HG03039 (cell line): Measurements from ENCODE around the gene KLHL22.
A peak's percentile ranks its signal among the peaks of the same experiment; 100 is the strongest.
"Not testable (repeated sequence)": the region's sequence is repeated elsewhere in the genome, so short reads cannot be mapped to it uniquely, and the experiment has no call there.

Source experiments
- ATAC-seq: cut with Tn5 transposase; IDR thresholded peaks from one replicate; pipeline ENCODE4 v1.9.1; 2021; ENCODE audit warnings: mild to moderate bottlenecking, moderate library complexity; ENCODE audit not compliant: unreplicated experiment

KLHL22 gene

DNA sequence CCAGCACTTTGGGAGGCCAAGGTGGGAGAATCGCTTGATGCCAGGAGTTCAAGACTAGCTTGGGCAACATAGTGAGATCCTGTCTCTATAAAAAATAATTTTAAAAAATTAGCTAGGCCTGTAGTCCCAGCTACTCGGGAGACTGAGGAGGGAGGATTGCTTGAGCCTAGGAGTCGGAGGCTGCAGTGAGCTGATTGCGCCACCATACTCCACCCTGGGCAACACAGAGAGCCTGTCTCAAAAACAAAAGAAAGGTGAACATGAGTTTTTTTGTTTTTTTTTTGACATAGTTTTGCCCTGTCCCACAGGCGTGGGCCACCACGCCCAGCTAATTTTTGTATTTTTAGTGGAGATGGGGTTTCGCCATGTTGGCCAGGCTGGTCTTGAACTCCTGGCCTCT, 29.5 kb upstream of the KLHL22 start:
- ATAC-seq, result no peak

DNA sequence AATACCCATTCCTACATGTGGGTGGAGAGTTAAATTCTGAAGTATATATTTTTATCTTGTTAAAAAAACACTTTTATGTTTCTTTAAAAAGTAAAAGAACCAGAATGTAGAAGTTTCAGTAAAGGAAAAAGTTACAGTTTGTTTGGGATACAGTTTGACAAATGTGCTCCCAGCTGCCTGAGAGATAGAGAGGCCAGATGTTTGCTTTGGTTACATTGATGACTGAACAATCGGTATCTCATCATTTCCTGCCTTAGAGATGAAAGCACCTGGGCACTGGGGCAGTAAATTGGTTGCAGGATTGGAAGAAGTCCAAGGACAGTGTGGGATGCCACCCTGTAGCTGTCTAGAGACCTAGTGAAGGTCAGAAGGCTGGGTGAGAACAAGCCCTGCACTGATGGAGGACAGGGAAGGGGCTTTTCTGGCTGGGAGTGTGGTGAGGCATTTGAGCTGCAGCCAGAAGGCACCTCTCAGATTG, 28.4 kb upstream of the KLHL22 start:
- ATAC-seq, result no peak

DNA sequence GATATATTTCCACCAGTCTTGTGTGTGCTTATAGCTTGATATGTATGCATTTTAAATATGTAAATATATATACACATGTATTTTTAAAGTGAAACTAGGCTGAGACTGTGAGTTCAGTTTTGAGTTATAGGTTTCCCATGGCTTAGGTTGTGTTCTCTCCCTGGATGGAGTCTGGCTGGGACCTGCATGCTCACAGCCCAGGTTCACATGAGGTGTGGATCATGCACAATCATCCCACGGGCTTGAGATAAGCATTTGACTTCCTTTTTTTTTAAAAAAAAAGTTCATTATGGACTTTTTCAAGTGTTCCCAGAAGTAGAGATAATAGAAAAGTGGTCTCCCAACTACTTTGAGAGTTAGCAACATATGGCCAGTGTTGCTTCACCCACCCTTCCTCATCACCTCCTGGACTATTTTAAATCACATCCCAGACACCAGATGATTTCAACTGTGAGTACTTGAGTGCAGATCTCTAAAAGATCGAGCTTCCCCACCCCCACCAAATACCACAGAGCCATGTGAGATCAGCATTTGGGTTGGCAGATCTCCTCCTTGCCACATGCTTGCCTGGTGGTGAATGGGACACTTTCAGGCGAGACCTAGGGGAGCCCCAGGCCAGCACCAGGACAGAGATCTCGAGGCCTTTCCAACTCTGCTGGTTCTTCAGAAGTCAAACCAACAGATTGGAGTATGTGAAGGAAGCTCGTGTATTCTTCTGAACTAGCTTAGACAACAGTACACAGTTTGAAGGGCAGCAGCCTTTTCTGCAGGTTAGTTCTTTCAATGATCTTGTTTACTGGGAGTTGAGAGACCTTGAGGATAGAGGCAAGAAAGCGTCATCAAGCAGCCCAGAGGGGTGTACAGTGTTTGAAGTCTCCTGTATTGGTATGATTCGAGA, 27.7 kb upstream of the KLHL22 start:
- no peak for ATAC-seq

DNA sequence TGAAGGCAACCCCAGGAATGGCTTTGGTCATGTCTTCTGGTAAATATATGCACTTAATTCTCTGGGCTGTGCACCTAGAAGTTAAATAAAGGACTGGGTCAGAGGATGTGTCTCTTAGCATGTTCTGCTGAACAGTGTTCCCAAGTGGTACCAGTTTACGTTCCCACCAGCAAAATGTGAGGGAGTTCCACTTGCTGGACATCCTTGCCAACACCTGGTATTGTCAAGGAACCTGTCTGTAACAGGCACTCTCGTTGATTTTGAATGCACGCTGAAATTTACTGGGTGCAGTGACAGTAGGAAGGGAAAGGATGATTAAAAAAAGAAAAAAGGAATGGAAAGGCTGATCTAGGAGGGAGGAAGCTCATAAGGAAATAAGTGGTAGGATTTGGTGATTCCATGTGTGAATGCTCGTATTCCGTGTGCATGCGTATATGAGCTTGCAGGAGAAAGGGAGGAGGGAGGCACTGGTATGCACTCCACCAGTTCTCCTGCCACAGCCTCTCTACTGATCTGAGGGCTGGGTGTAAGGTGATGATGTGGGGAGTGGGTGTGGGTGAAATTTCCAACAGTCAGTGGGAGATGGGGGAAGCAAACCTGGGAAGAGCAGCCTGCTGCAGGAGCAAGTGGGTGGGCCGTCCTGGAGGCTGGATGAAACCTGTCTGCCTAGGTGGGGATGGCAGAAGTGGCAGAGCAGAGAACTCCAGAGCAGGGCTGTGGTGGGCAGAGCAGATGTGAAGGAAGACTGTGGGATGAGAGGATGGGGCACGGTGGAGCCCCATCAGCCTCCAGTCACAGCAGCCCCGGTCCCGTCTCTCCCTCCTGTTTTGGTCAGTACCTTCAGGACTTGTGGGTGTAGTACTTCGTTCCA, 26.8 kb upstream of the KLHL22 start:
- no peak for ATAC-seq

DNA sequence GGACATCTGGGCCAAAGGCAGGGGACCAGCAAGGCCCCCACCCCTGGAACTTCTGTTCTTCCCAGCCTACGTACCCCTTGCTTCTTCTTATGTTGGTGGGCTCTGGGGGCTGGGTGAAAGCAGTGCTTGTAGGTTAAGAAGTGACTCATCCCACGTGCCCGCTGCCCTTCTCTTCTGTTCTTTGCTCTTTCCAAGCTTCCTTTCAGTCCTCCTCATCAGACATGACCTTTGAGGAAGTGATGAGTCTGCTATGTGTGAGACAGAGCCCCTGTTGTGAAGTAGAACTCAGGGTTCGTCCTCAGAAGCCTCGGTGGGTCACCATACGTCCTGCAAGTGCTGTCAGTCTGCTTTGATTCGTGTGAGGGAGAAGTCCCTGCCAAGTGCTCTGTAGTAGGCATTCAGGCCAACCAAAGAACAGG, 24.5 kb upstream of the KLHL22 start:
- no peak for ATAC-seq

DNA sequence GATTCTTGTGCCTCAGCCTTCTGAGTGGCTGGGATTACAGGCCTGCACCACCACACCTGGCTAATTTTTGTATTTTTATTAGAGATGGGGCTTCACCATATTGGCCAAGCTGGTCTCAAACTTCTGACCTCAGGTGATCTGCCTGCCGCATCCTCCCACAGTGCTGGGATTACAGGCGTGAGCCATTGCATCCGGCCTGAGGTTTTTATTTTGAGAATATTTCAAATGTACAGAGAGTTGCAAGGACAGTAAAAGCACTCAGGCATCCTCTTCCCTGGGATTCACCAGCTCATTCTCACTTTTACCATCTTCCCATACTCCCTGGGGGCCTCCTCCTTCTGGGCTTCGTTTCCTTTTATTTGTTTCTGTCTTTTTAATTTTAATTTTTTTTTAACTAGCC, 24.0 kb upstream of the KLHL22 start:
- no peak for ATAC-seq

DNA sequence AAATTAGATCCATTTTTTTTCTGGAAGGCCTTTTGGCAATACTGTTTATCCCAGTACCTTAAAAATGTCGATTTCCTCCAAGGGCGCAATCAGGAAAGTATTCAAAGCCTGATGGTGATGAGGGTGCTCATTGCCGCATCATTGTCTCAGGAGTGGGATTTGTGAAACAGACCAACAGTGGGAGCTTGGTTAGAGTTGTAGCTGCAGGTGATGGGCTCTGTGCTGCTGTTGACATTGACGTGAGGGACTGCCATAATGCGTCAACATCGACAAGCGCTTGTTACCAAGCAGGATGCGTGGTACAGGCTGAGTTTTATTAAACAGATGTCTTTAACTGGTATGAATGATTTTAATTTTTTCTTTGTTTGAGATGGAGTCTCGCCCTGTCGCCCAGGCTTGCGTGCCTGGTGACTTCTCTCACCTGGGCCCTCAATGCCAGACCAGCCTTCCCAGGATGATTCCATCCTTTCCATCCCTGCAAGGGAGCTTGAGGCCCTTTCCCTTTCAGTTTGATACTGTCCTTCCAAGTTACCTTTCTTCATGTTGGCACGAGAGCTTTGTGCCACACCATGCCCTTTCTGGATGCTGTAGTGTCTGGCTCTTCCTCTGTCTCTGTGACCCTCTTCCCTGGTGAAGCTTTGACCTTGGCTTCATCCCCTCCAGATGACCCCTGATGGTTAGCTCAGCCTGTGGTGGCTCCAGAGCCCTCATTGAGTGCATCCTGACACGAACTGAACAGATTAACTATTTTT, 22.4 kb upstream of the KLHL22 start:
- no peak for ATAC-seq

DNA sequence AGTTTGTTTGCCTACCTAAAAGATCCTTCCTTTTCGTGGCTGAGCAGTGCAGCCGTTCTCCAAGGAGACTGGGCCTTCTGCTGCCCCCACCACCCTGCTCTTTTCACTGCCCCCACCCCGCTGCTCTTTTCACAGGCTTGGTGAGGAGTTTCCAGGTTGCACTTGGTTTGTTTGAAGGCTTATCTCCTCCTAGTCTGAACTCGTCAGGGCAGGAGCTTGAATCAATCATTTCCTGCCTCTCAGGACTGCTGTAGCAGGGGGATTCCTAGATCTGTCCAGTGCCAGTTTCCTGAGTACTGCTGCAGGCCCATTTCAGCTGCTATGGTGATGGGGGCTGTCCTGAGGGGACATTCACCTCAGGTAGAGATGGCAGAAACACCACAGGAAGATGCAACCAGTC, 21.8 kb upstream of the KLHL22 start:
- ATAC-seq, result no peak

DNA sequence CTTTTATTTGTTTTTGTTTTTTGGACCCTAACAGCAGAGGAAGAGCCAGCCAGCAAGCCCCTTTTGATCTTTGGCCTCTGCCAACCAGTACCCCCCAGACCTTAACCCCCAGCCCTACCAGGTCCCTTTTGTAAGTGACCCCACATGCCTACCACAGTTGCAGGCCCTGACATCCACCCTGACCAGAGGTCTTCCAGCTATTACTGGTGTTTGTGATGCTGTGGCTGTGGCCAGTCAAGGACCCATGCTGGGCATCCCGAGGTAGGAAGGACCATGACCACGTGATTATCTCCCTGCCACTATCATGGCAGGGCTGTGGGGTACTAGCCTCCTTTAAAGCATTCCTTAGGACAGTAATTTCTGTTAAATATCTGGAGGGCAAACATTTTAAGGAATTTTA, 20.8 kb upstream of the KLHL22 start:
- ATAC-seq, result no peak

DNA sequence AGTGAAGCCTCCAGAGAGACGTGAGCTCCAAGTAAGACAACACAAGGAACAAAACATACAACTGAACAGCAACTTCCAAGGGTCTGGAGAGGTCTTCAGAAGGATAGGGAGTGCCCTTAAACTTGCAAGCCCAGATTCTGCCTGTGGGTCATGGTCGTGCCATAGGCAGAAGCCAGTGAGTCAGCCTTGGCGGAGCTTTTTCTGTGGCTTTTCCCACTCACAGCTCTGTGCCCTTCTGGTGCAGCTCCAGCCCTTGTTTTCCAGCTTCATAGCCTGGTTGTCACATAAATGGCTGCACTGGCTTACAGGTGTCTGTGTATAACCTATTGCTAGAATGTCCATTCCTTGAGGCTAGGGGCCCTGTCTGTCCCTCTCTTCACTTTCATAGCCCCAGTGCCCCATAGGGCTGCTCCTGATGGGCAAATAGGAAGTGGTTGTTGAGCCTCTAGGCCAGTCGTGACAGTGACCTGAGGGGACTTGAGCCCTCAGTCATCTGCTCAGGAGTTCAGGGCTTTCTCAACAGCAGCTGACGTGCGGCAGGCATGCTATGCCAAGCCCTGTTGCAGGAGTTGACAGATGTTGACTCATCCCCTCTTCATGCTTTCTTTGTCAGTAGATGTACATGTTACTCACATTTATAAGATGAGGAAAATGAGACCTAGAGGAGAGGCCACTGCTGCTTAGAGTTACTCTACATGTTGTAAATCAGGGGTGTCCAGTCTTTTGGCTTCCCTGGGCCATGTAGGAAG, 19.2 kb upstream of the KLHL22 start:
- ATAC-seq, result no peak

DNA sequence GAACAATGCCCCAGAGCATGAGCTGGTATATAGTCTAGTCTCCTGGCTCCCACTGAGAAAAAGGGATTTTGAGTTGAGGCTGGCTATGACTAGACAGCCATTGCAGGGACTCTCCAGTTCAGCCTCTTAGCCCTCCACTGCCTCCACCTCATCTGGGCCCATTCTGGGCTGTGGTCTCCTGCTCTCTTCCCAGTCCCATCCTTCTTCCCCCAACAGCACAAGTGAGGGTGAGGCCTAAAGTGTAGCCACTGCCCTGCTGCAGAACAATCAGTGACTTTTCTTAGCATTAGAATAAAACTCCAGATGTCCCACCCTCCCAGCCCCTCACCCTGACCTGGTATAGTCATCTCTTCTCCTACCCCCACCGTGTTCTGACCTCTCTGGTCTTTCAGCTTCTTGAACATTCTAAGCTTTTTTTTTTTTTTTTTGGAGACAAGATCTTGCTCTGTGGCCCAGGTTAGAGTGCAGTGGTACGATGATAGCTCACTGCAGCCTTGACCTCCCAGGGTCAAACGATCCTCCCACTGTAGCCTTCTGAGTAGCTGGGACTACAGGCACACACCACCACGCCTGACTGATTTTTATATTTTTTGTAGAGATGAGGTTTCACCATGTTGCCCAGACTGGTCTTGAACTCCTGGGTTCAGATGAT, 16.1 kb upstream of the KLHL22 start:
- no peak for ATAC-seq

DNA sequence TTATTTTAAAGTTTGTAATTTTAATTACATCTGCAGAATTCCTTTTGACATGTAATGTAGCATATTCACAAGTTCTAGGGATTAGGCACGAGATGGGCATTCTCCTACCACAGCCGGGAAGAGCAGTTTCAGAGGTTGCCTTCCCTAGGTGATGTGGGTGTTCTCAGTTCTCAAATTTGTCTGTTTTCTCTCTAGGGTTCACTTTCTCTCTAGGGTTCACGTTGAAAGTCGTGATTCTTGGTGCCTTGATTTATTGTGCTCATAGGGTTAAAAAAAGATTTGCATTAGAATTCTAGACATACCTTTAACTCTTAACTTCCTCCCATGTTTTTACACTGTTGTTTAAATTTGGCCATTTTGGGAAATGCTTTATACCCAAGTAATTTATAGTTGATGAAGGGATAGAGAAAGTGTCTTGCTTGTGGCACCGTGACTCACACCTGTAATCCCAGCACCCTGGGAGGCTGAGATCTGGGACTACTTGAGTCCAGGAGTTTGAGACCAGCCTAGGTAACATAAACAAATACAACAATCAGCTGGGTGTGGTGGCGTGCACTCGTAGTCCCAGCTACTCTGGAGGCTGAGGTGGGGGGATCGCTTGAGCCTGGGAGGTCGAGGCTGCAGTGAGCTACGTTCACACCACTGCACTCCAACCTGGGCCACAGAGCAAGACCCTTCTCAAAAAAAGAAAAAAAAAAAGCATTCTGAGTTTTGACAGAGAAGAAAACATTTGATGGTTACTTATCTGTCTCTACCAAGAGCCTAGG, 15.4 kb upstream of the KLHL22 start:
- ATAC-seq, result no peak

DNA sequence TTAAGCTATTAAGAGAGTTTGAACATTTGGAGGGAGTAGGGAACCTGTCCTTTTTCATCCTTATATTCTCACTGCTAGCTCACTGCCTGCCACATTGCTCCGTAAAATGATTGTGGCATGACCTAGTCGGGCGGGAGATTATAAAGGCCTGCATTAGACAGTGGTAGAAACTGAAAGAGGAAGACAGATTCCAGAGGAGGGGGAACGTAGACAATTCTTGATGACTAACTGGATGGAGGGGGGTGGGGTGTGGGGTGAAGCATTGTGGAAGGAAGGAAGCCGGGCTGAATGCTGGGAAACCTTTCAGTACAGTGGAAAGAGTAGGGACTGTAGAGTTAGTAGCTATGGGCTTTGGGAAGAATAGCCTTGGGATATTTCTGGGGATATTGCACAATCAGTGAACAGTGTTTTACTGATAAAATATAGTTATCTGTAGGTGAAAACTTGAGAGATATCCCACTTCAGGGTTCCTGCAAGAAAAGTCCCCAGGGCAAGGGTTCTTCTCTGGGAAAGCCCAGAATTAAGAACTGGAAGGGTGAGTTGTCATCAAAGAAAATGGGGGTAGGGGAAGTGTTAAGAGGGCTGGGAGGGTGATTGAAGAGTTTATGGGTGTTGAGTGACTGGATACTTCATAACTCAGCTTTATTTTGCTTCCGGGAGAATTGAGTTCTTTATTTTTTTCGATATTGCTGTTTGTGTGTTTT, 13.9 kb upstream of the KLHL22 start:
- no peak for ATAC-seq

DNA sequence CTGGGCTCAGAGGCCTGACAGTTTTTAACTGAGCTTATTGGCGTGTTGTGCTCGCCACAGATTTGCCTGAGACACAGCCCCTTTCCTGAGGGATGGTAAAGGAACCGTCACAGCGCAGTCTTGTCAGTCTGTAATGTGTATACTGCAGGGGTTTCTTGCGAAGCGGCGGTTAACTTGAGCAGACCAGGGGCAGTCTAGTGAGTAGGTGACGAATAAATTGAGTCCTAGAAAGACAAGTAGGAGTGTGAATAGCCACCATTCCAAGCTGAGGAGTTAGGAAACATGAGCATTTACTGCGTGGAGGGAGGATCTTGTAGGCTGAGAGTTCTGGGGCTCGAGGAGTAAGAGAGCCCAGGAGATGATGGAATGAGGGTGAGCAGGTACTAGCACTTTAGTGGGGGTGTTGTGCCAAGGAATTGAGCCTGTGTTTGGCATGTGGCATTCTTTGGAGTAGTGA, 13.2 kb upstream of the KLHL22 start:
- no peak for ATAC-seq

DNA sequence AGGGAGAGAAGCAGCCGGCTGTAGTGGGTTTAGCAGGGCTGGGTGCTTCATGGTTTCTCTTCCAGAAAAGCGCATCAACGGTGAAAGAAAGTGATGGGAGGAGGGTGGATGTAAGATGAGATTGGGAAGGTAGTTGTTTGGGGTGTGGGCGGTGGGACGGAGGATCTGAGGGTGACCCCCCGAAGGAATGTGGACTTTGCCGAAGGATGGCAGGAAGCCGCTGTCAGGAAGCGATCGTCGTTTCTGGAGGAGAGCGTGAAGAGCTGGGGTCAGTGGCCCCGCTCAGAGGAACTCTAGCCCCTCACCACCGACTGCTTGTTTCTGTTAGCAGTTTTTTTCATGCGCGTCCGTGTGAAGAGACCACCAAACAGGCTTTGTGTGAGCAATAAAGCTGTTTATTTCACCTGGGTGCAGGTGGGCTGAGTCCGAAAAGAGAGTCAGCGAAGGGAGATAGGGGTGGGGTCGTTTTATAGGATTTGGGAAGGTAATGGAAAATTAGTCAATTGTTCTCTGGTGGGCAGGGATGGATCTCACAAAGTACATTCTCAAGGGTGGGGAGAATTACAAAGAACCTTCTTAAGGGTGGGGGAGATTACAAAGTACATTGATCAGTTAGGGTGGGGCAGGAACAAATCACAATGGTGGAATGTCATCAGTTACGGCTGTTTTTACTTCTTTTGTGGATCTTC, 12.6 kb upstream of the KLHL22 start:
- ATAC-seq, result not testable (repeated sequence)

DNA sequence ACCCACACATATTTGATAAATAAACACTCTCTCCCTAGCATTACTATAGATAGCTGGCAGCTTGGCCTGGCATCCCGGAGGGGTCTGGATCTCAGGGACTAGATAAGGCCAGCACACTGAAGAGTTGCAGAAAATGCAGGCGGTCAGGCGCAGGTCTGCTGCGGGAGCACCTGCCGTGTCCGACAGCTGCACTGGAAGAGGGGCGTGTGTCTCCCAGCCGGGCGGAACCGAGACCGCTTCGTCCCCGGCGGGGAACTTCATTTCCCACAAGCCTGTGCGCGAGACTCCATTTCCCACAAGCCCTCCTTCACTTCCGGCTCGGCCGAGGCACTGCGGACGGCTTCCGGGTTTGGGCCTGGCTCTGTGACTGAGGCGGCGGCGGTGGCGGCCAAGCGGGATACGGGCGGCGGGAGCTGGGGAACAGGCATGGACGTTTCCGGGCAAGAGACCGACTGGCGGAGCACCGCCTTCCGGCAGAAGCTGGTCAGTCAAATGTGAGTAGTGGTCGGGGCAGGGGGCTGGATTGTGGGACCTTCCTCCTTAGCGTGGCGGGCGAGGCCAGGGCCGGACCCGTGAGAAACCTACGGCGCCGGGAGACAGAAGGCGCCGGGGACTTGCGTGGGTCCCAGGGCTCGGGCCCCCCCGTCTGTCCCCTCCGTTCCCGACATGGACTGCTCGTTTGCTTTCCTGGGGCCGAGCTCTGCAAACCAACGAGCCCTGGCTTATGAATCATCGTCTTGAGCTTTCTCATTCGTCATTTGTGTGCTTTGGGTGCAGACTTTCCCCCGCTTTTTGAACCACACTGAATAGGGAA, 11.9 kb upstream of the KLHL22 start, which contains the start of gene MED15:
MED15 (plus strand) TSS at position 358 of the 814 bp plus-strand sequence; CDS start at position 427, 69 bp downstream.
- ATAC-seq, result peak; percentile 69
